Left hindlimb (tissue), 1 donor: ENCODE results near the gene OR4Q3.
"Not testable (repeated sequence)": the region's sequence is repeated elsewhere in the genome, so short reads cannot be mapped to it uniquely, and the experiment has no call there.

Source experiments
- DNase-seq: peaks from one replicate; pipeline ENCODE4 v3.0.0-alpha.2; 2018

The OR4Q3 gene

GRCh38 chr14:19743256-19743655 lies at the start of gene OR4Q3:
TSS of gene OR4Q3 (plus strand) at chr14:19743571.
- no peak for DNase-seq

GRCh38 chr14:19729359-19729758 lies 14.0 kb upstream of the OR4Q3 start:
- DNase-seq = no peak

- DNase-seq = no peak
Measured at GRCh38 chr14:19729763-19730162, 13.6 kb upstream of the OR4Q3 start.

- not testable (repeated sequence) for DNase-seq
Measured at GRCh38 chr14:19733893-19734292, 9.5 kb upstream of the OR4Q3 start.

- DNase-seq = not testable (repeated sequence)
Measured at GRCh38 chr14:19752316-19752715, 8.9 kb downstream of the OR4Q3 start.

- no peak for DNase-seq
Measured at GRCh38 chr14:19754172-19754571, 10.8 kb downstream of the OR4Q3 start.

- not testable (repeated sequence) for DNase-seq
Measured at GRCh38 chr14:19771491-19771890, 28.1 kb downstream of the OR4Q3 start.

- no peak for DNase-seq
Measured at GRCh38 chr14:19771895-19772430, 28.6 kb downstream of the OR4Q3 start.

GRCh38 chr14:19772454-19772853 lies 29.1 kb downstream of the OR4Q3 start:
- not testable (repeated sequence) for DNase-seq

GRCh38 chr14:19773204-19773603 lies 29.8 kb downstream of the OR4Q3 start, which contains the start of gene OR4M1:
TSS of gene OR4M1 (plus strand) at chr14:19773504. CDS start at chr14:19780323, 6,819 bp downstream.
- not testable (repeated sequence) for DNase-seq

GRCh38 chr14:19775587-19775986 lies 32.2 kb downstream of the OR4Q3 start:
- no peak for DNase-seq

GRCh38 chr14:19785848-19786247 lies 42.5 kb downstream of the OR4Q3 start:
- not testable (repeated sequence) for DNase-seq

GRCh38 chr14:19787318-19787717 lies 43.9 kb downstream of the OR4Q3 start:
- DNase-seq = not testable (repeated sequence)

GRCh38 chr14:19788150-19788549 lies 44.8 kb downstream of the OR4Q3 start:
- not testable (repeated sequence) for DNase-seq

GRCh38 chr14:19796520-19797108 lies 53.2 kb downstream of the OR4Q3 start:
- DNase-seq = not testable (repeated sequence)
